ENCODE measurements around the gene COL18A1. TPM values are rescaled to one million over a fixed set of nuclear protein-coding genes. Genes with fewer than 3 reads are reported as not detected.

COL18A1 gene
- total and polyA plus RNA-seq, 2 of the 8 experiments (the other 6 are each of a cell fraction or from before 2014, with no cell fraction given): 145 to 201 TPM

DNA sequence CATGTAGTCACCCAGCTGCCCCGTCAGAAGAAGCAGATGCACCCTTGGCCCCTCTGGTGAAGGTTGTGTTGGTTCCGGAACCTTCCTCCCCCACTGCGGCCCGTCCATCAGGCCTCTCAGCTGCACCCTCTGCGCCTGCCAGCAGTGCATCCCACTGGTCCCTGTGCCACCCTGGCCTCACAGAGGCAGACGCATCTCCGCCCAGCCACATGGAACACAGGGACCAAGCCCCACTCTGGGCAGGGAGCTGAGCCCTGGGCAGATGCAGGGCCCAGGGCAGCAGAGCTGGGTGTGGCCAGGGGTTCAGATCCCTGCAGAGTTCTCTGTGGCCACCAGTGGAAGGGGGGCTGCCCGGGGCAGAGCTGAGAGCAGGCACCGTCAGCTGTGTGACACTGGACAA is 86.7 kb downstream of the COL18A1 start:
- Histone ChIP-seq H4K20me1 (replicated peaks in 1 of 2; ENCODE audit: control insufficient read depth in 1 of 2, insufficient read depth in 2 of 2, low read length in 2 of 2) (peaks cover 2 to 11% of the 10 kb centered on the region in 2 experiments), H3K23me2 (ENCODE audit: low read depth, low read length) (no peaks in the 10 kb centered on the region), H2AK5ac (ENCODE audit: low read depth, low read length) (no peak overlapping the region), H3K14ac (ENCODE audit: insufficient read length) (no peak overlapping the region), H3K79me2 (ENCODE audit: control insufficient read depth in 1 of 2, insufficient read depth in 2 of 2, low read length in 2 of 2) (no peaks in the 10 kb centered on the region), H3K27me3 (replicated peaks in 1 of 4; ENCODE audit: control insufficient read depth in 3 of 4, extremely low read depth in 1 of 4, insufficient read depth in 3 of 4, low read length in 3 of 4) (no peaks in the 10 kb centered on the region), H3K4ac (replicated peaks; ENCODE audit: insufficient read length, low read depth, low read length) (no peak overlapping the region), H2BK20ac (ENCODE audit: low read length) (no peak overlapping the region), H3K4me3 (ENCODE audit: extremely low read depth in 1 of 4, insufficient read depth in 2 of 4, low read depth in 3 of 4, low read length in 4 of 4) (no peak overlapping the region), H3K27ac (ENCODE audit: low read depth, low read length) (no peak overlapping the region), H4K5ac (ENCODE audit: insufficient read length, low read depth, low read length) (no peak overlapping the region), H4K91ac (replicated peaks; ENCODE audit: insufficient read length, low read length) (no peak overlapping the region), H2AFZ (ENCODE audit: low read length) (no peak overlapping the region), H3K9me3 (ENCODE audit: insufficient read depth in 2 of 2, low read depth in 1 of 2, low read length in 1 of 2) (no peaks in the 10 kb centered on the region), H3K9ac (replicated peaks in 1 of 4; ENCODE audit: extremely low read depth in 1 of 4, low read depth in 3 of 4, low read length in 3 of 4) (no peak overlapping the region), H2BK5ac (ENCODE audit: low read depth, low read length) (peak overlapping the region; percentile 60; the same call in 1 of the 2 replicates), H4K8ac (ENCODE audit: extremely low read depth, insufficient read depth, low read length) (peak overlapping the region; percentile 65; the same call in 1 of the 2 replicates), H3K23ac (ENCODE audit: insufficient read length) (no peak overlapping the region), H3K36me3 (ENCODE audit: control insufficient read depth in 2 of 4, insufficient read depth in 4 of 4, low read length in 3 of 4) (peaks cover 5 to 53% (median 16%) of the 10 kb centered on the region in 4 experiments), H3K4me2 (ENCODE audit: insufficient read depth in 1 of 2, low read depth in 2 of 2, low read length in 2 of 2) (no peak overlapping the region), H2BK12ac (ENCODE audit: low read depth, low read length) (no peak overlapping the region), H3K4me1 (replicated peaks in 1 of 4; ENCODE audit: control insufficient read depth in 3 of 4, insufficient read depth in 4 of 4, low read length in 3 of 4) (peaks cover 0 to 18% (median 14%) of the 10 kb centered on the region in 4 experiments; a peak in 6 of 7 replicates), H3K56ac (replicated peaks; ENCODE audit: insufficient read length, low read depth, low read length) (no peak overlapping the region), H3K18ac (ENCODE audit: extremely low read depth, low read length) (no peak overlapping the region), H3K79me1 (ENCODE audit: low read depth, low read length) (no peaks in the 10 kb centered on the region; the same call in 1 of the 2 replicates), H2BK120ac (replicated peaks; ENCODE audit: low read depth, low read length) (no peak overlapping the region), H2BK15ac (ENCODE audit: low read length) (no peak overlapping the region)
- WGBS, 2 experiments (ENCODE audit: extremely low coverage in 1 of 2, insufficient coverage in 1 of 2, insufficient read length in 1 of 2, insufficient replicate concordance in 2 of 2, low coverage in 1 of 2, low lambda C conversion rate in 2 of 2, missing lambda C conversion rate in 1 of 2): 97% methylated on average over 9 of the region's 9 CpGs; no CpG with 5 or more reads in 1 of the 2 experiments
- TF ChIP-seq CREB1 (IDR thresholded peaks at IDR 0.05) (no peak), CTBP2 (IDR thresholded peaks at IDR 0.05; ENCODE audit: borderline replicate concordance, insufficient read depth, insufficient read length, low read length) (no peak), TEAD4 (IDR thresholded peaks at IDR 0.05; ENCODE audit: low read depth, low read length) (no peak), MAX (IDR thresholded peaks at IDR 0.05) (no peak), KDM1A (IDR thresholded peaks at IDR 0.05; ENCODE audit: borderline replicate concordance, low read length) (no peak), RNF2 (IDR thresholded peaks at IDR 0.05; ENCODE audit: borderline replicate concordance, low read depth, low read length, missing control alignments, poor library complexity, severe bottlenecking) (no peak), TAF7 (optimal IDR thresholded peaks at IDR 0.05; ENCODE audit: borderline replicate concordance, low read depth, low read length) (no peak)
- no peak for FAIRE-seq
- CTCF ChIA-PET (ENCODE audit: partially characterized antibody): no interaction called here
- POLR2A ChIA-PET (ENCODE audit: partially characterized antibody): interaction anchor here (0.8 to 2.2 kb wide), 5 partner anchors 8 to 61 kb away, joined by 3 to 7 read pairs (median 4); no protein-coding TSS in a partner anchor
- no peak for DNase-seq (ENCODE audit: low read depth in 1 of 2, low spot score in 2 of 2)

Measured in H1 (cell line).